CD4-positive, alpha-beta T cell treated with Interferon alpha-2 for 1 hour (primary cell): ENCODE results near the gene TNFSF11.

Experiments used
- DNase-seq, 2 donors: peaks; one replicate each; pipeline ENCODE4 v3.0.0-alpha.2; 2020 to 2022

Gene TNFSF11

DNA sequence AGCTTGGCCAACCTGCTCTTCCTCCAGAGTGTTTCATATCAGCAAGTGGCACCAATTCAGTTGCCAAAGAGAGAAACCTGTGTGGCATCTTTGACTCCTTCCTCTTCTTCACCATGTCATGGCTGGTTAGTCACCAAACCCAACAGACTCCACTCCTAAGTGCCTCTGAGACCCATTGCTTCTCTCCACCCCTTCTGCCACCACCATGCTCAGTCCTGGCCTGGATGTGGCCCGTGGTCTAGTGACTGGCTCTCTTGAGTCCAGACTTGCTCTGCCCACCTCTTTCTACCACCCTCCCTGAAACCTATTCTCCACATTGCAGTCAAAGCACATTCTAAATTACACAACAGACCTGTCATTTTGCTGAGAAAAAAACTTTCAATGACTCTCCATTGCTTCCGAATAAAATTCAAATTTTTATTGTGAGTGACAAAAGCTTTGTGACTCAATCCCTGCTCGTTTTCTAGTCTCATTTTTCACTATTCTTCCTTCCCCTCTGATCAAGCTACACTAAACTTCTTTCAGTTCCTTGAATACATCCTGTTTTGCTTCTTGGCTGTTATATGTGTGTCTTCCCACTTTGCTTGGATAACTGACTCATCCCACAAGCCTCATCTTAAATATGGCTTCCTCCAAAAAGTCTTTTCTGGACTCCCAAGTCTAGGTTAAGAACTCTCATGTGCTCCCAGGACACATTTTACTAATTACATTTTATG, 12.0 kb upstream of the TNFSF11 start:
- no peak for DNase-seq

DNA sequence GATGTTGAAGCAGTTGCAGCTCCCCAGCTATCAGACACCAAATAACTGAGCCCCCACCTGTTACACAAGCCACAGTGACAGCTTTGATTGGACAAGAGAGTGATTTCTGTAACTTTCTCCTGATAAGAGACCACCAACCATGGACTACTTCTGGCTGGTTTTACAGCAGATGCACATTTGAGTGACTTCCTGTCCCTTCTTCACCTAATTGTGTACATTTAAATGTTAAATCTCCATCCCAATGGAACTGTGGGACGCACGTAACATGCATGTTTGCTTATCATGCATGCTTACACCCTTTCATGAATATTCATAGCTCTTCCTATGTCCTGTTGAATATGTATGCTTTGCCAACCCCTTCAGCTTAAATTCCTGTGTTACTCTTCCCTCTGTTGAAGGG, 6.0 kb upstream of the TNFSF11 start:
- DNase-seq: no peak

- DNase-seq: no peak
Observed at GRCh38 chr13:42569576-42570344, 4.2 kb upstream of the TNFSF11 start.

DNA sequence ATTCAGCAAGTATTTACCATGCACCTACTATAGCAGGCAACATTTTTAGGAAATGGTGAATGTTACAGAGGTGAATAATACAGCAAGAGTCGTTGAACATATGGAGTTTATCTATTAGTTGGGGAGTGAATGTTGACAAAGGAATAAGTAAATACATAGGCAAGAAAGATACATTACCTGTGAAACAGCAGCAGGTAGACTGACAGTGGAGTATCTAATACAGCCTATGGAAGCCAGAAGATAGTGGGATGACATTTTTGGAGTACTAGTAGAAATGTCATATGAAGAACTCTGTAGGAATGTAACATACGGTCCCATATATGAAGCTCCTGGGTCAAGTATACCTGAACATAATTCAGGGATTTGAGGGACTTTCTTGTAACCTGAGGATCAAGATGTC, 2.1 kb upstream of the TNFSF11 start:
- no peak for DNase-seq

GRCh38 chr13:42574435-42575311, 721 bp downstream of the TNFSF11 start:
- DNase-seq: peak; percentile 12 to 30

- DNase-seq: no peak
Observed at GRCh38 chr13:42575938-42576337, 2.0 kb downstream of the TNFSF11 start.

GRCh38 chr13:42577538-42577937, 3.6 kb downstream of the TNFSF11 start:
- DNase-seq: no peak

- DNase-seq: no peak
Observed at GRCh38 chr13:42580644-42581043, 6.7 kb downstream of the TNFSF11 start.

GRCh38 chr13:42581427-42581826, 7.5 kb downstream of the TNFSF11 start:
- DNase-seq: no peak

- no peak for DNase-seq
Observed at GRCh38 chr13:42591602-42592001, 17.6 kb downstream of the TNFSF11 start.

- no peak for DNase-seq
Observed at GRCh38 chr13:42592915-42593900, 19.3 kb downstream of the TNFSF11 start.

DNA sequence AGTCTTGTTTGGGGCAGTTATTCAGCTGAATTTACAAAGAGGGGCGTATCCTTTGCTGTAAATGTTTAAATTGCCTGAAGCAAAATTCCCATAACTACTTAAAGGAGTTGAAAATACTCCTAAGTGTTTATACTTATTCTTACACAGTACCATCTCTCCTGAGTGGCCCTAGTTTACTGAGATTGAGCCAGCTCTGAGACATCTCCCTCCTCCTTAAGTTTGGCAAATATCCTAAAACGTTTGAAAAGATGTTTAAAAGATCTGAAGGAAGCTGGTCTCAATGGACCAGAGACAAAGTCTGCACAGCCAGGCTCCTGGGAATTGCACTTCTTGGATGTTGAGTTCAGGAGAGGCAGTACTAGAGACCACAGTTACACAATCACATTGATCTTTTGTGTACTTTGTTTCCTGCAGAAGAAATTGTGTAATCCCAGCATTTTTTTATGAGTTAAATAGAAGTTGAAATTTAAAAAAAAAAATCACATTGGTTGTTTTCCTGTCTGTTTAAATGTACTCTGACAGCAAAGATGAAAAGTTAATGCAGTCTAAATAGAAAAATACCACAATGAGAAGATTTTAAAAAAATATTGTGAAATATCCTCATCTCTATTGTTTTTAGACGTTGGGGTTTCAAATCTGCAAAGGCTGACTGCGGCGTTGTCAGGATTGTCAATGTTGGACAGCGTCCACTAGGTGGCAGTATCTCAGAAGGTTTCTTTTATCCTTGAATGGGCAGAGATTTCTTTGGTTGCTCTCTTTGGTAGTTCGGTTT, 20.7 kb downstream of the TNFSF11 start:
- peak; percentile 28 to 62 for DNase-seq

DNA sequence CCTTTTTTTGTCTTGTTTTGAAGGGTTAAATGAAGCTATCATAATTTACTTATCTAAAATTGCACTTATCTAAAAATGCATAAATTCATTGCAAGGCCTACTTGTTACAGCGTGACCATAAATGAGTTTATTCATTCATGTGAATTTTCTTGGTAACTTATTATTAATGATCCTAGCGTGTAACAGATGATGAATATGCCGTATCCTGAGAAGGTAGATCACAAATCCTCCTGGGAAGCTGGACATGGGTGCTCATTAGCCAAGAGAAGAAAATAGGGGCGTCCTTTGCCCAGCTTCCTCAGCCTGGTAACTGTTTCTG, 21.3 kb downstream of the TNFSF11 start:
- DNase-seq: no peak

- no peak for DNase-seq
Observed at GRCh38 chr13:42597505-42597904, 23.6 kb downstream of the TNFSF11 start.

DNA sequence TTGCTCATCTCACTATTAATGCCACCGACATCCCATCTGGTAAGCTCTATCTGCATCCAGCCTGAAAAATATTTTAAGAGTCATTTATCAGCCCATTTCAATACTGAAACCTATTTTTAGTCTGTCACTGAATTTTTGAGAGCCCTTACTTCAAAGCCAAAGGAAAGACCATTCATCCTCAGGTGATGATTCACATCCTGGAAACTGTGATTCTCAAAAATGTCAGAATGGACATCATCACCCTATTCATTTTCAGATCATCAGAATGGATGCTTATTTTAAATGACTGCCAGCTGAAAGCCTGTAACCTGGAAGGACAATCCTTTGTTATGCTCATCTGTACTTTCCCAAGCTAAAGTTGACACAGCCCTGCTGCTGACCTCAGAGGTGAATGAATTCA, 27.0 kb downstream of the TNFSF11 start:
- no peak for DNase-seq

DNA sequence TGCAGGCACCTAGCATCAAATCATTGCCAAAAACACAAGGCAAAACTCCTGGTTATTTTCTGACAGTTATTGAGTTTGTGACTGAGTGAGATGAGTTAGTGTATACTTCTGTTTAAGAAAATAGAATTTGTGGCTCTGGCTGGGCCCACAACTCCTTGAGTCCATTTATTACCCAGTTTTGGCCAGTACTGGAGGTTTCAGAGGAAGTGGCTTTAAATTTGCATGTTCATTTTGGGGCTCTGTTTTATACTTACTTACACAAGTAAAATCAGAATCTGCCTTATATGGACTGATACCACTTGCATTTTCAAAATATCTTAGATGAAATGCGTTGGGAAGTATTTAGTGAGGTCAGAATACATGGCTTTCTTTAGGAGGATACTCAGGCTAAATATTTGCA, 29.0 kb downstream of the TNFSF11 start:
- DNase-seq: no peak

DNA sequence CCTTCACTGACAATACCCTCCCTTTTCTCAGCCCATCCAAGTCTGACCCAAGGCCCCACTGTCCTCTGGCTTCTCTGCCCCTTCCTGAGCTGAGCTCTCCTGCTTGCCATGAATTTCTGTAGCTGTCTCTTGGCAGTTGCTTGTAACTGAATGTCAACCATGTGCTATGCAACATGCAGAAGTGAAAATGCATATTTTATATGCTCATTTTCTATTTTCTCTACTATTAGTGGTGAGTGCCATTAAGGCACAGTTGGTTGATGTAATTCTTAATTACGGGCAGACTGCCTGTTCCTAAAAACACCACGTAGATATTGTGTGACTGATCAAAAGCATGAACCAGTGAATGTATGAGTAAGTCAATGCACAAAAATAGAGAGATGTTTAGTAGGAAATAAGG, 29.6 kb downstream of the TNFSF11 start:
- DNase-seq: no peak

GRCh38 chr13:42607546-42607945, 33.6 kb downstream of the TNFSF11 start:
- no peak for DNase-seq

DNA sequence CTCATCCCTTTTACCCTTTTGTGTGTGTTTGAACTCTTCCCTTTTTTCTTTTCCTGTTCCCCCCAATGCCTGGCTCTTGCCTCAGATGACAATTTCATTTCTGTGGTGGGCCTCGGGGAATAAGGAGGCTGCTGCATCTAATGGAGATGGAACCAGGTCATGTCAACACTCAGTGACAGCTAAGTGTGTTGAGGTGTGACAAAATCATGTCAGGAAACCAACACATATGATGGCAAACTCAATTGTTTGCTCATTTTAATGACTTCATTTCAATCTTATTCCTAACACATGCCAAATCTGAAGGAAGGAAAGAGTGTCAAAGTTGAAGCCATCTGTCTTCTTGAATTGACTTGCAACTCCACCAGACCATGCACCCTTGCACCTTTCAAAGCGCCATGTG, 36.7 kb downstream of the TNFSF11 start:
- DNase-seq: no peak

DNA sequence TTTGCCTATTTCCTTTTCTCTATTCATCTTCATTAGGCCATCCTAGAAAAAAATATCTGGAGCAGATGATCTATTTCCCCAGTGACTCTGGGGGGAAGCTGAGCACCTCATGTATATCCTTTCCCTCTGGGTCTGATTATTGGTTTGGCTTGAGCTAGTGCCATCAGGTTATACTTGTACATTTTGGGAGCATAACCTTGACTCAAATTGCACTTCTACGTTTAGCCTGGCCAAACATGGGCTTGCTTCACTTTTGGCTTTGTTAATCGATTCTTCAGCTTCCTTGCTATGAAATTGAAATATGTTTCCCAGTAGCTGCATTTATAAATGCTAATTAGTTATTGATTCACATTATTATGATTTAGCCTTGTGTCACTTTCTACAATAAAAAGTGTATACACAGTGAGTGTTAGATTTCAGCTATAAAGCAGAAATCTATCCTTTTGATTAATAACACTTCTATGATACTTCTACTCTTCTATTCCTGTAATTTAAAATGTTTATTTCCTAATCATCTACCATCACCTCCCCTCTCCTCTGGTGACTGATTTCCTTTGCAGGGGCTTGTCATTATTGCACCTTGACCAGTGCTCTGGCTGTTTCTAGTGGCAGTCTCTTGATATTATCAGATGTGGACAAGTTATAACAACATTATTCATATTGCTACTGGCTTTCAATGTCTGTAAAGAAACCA, 37.3 kb downstream of the TNFSF11 start:
- no peak for DNase-seq
